Measurements from ENCODE around the gene MYBPC1. TPM values are rescaled to one million over a fixed set of nuclear protein-coding genes. Genes with fewer than 3 reads are reported as not detected.

The MYBPC1 gene
- total and polyA plus RNA-seq, 2 of the 13 experiments (the other 11 are each of a cell fraction or from before 2014, with no cell fraction given): 0.31 to 0.53 TPM

DNA sequence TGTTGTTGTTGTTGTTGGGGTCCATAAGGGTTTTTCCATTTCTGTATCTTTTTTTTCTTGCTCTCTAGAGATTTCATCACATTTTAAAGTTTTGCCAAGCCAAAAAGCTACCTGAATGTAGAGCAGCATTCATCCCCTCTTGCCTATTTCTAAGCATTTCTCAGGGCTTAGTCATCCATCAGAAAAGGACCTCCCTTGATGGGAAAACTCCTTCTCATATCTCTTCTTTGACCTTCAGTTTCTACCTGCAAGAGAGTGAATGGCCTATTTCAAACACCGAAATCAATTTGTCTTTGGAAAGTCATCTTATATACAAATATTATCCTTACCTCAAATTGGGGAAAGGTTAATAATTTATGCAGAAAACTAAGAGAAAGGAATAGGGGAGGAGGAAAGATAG, 4.5 kb downstream of the MYBPC1 start (continued):
- TF ChIP-seq HMGXB3 (CRISPR knock-in tag; IDR thresholded peaks at IDR 0.05; ENCODE audit: borderline replicate concordance) (0 out of 2 replicates have a peak, but pooled peaks have one; percentile 16), ZNF772 (CRISPR knock-in tag; IDR thresholded peaks at IDR 0.05) (no peak), MTERF4 (CRISPR knock-in tag; IDR thresholded peaks at IDR 0.05) (no peak), LRRFIP1 (CRISPR knock-in tag; conservative IDR thresholded peaks at IDR 0.05) (no peak), ZSCAN20 (CRISPR knock-in tag; IDR thresholded peaks at IDR 0.05; ENCODE audit: borderline replicate concordance) (no peak), RAD51 (IDR thresholded peaks at IDR 0.05; ENCODE audit: borderline replicate concordance) (no peak), ZNF512B (CRISPR knock-in tag; IDR thresholded peaks at IDR 0.05; ENCODE audit: borderline replicate concordance) (no peak), KDM3A (CRISPR knock-in tag; IDR thresholded peaks at IDR 0.05; ENCODE audit: low read depth) (no peak), ZNF331 (CRISPR knock-in tag; IDR thresholded peaks at IDR 0.05) (no peak), RNF2 (conservative IDR thresholded peaks at IDR 0.05; ENCODE audit: low read depth) (no peak), ZNF484 (CRISPR knock-in tag; IDR thresholded peaks at IDR 0.05; ENCODE audit: borderline replicate concordance, low read depth) (no peak), ZNF746 (CRISPR knock-in tag; IDR thresholded peaks at IDR 0.05) (no peak)
- TF ChIP-seq, protein P1, sequence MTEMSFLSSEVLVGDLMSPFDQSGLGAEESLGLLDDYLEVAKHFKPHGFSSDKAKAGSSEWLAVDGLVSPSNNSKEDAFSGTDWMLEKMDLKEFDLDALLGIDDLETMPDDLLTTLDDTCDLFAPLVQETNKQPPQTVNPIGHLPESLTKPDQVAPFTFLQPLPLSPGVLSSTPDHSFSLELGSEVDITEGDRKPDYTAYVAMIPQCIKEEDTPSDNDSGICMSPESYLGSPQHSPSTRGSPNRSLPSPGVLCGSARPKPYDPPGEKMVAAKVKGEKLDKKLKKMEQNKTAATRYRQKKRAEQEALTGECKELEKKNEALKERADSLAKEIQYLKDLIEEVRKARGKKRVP (CRISPR knock-in tag; IDR thresholded peaks at IDR 0.05): no peak
- TF ChIP-seq, protein P2, sequence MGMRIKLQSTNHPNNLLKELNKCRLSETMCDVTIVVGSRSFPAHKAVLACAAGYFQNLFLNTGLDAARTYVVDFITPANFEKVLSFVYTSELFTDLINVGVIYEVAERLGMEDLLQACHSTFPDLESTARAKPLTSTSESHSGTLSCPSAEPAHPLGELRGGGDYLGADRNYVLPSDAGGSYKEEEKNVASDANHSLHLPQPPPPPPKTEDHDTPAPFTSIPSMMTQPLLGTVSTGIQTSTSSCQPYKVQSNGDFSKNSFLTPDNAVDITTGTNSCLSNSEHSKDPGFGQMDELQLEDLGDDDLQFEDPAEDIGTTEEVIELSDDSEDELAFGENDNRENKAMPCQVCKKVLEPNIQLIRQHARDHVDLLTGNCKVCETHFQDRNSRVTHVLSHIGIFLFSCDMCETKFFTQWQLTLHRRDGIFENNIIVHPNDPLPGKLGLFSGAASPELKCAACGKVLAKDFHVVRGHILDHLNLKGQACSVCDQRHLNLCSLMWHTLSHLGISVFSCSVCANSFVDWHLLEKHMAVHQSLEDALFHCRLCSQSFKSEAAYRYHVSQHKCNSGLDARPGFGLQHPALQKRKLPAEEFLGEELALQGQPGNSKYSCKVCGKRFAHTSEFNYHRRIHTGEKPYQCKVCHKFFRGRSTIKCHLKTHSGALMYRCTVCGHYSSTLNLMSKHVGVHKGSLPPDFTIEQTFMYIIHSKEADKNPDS (CRISPR knock-in tag; IDR thresholded peaks at IDR 0.05): no peak
